Coronary artery (tissue), 2 donors: ENCODE measurements around the gene ABLIM2.

ENCODE experiments used
- DNase-seq: peaks from one replicate; pipeline ENCODE4 v3.0.0-alpha.2; 2017; ENCODE audit warnings: low spot score
- H3K27ac ChIP-seq, 2 donors: fragments of 200-600 bp; sonication (generic); one replicate each; pipeline ENCODE4 v1.5.1; 2016 to 2019
- H3K4me3 ChIP-seq: fragments of 200-600 bp; sonication (generic); 2 replicates; pipeline ENCODE4 v1.5.1; 2016; ENCODE audit warnings: mild to moderate bottlenecking, moderate library complexity
- TF ChIP-seq, protein P1 (sequence below): fragments of 200-600 bp; sonication (generic); IDR thresholded peaks from one replicate; pipeline ENCODE4 v1.5.1; 2019; ENCODE audit warnings: antibody characterized with exemption

Gene ABLIM2

DNA sequence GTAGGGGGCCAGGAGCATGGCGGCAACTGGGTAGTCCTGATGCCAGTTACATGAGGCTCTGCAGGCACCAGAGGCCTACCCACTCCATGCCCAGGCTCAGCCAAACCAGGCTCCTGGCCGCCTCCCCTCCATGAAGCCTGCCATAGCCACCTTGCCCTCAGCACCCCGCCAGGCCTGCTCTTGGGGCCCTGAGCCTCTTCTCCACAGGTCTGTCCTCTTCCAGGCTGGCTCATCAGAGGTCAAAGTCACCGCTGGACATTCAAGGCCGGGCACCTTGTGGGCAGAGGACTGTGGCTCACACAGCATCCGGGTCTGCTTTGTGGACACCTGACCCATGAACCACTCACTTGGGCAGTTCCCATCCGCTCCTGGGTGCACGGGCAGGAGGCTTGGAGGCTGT is 158.9 kb downstream of the ABLIM2 start:
- TF ChIP-seq, protein P1, sequence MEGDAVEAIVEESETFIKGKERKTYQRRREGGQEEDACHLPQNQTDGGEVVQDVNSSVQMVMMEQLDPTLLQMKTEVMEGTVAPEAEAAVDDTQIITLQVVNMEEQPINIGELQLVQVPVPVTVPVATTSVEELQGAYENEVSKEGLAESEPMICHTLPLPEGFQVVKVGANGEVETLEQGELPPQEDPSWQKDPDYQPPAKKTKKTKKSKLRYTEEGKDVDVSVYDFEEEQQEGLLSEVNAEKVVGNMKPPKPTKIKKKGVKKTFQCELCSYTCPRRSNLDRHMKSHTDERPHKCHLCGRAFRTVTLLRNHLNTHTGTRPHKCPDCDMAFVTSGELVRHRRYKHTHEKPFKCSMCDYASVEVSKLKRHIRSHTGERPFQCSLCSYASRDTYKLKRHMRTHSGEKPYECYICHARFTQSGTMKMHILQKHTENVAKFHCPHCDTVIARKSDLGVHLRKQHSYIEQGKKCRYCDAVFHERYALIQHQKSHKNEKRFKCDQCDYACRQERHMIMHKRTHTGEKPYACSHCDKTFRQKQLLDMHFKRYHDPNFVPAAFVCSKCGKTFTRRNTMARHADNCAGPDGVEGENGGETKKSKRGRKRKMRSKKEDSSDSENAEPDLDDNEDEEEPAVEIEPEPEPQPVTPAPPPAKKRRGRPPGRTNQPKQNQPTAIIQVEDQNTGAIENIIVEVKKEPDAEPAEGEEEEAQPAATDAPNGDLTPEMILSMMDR = no peak
- H3K4me3 ChIP-seq = no peak overlapping the region
- no peak overlapping the region for H3K27ac ChIP-seq
- no peak for DNase-seq

DNA sequence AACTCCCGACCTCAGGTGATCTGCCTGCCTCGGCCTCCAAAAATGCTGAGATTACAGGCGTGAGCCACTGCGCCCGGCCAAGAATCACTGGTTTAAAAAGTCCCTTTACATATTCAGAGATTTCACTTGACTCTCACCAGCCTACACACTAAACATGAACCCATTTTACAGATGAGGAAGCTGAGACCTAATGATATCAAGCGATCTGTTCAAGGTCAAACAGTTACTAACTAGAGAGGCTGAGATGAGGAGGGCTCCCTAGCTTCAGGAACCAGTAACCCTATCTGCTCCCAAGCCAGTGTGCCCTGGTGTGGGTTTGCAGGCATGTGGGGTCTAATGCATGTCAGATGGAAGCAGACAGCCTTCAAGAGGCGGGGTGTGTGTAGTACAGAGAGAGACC is 159.3 kb downstream of the ABLIM2 start:
- TF ChIP-seq, protein P1 = no peak
- H3K4me3 ChIP-seq = no peak overlapping the region
- no peak overlapping the region for H3K27ac ChIP-seq
- DNase-seq = no peak

DNA sequence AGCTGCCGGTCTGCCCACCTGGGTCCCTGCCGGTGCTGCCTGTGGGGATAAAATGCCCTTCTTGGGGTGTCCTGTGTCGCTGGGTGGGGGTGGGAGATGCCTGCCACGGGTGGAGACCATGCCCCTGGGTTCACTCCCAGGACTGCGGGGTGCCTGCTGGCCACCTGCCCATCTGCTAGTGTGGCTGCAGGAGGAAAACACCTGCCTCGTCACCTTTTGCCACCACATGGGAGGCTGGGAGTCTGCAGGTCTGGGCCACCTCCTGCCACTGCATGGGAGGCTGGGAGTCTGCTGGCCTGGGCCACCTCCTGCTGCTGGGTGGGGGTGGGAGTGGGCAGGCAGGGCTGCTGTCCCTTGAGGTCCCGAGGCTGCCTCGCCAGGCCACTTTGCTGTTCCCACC is 160.2 kb downstream of the ABLIM2 start:
- DNase-seq = no peak
- TF ChIP-seq, protein P1 = no peak
- no peak overlapping the region for H3K4me3 ChIP-seq
- no peak overlapping the region for H3K27ac ChIP-seq

DNA sequence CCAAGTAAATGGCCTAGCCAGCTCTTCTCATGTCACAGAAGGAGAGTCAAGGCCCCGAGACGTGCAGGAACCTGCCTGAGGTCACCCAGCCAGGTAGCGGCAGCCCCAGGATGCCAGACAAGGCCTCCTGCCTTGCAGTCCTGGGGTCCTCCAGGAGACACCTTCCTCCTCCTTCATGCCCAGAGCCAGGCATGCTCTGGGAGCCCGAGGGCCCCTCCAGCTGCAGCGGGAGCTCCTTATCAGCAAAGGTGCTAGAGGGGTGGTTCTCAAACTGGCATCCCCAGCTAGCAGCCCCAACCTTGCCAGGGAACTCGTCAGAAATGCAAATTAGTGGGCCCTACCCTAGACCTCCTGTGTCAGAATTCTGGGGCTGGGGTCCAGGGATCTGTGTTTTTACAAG is 162.7 kb downstream of the ABLIM2 start:
- Histone ChIP-seq H3K4me3 (no peak overlapping the region), H3K27ac (no peak overlapping the region)
- no peak for DNase-seq
- TF ChIP-seq, protein P1 = no peak

DNA sequence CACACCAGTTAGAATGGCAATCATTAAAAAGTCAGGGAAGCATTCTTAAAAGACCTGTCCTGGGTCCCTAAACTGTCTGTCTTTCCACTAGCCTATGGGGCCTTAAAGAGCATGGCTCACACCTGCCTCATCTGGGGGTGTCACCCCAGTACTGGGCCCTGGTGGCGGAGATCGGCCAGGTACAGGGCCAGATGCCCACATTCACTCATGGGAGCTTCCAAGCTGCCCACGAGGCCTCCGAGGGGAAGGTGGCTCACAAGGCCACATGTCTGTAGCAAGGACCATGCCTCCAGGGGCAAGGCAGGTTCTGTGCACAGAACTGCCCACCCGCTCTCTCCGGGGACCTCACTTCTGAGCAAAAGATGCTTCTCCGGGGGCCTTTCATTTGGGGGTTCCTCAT is 163.5 kb downstream of the ABLIM2 start:
- Histone ChIP-seq H3K4me3 (no peak overlapping the region), H3K27ac (no peak overlapping the region)
- DNase-seq = no peak
- TF ChIP-seq, protein P1 = no peak

DNA sequence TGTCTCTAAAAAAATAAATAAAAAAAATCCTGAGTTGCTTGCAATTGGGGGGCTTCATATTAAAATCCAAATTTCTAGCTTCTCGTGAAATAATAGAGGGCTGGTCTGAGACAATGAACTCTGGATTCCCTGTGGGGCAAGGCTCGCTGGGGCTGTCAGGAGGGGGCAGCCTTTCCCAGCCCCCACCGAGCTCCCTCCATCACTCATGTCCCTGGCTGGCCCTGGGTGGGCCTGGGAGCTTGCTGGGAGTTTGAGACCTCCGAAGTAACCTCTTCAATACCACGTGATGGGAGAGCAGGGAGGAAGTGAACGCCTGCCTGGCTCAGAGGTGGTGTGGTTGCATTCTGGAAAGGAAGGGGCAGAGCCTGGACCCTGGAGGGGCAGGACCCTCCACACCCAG is 164.9 kb downstream of the ABLIM2 start:
- TF ChIP-seq, protein P1 = no peak
- no peak for DNase-seq

DNA sequence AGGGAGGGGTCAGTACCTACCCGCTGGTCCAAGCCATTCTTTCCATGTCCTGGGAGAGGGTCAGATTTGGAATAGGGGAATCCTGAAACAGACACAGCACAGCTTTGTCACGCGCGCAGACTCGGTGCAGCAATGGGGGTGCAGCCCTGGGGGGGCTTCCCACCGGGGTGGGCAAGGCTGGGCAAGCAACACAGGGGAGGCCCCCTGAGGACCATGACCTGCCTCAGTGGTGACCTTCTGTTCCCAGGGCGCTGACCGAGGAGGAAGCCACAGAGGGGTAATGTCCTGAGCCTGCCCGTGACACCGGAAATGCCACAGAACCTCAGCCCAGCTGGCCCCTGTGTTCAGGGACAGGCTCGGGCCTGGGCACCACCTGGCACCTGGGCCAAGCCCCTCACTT is 165.8 kb downstream of the ABLIM2 start:
- H3K27ac ChIP-seq = no peak overlapping the region
- H3K4me3 ChIP-seq = no peak overlapping the region
- no peak for DNase-seq
- TF ChIP-seq, protein P1 = no peak

More for the DNA sequence above, 164.9 kb downstream of the ABLIM2 start:
- no peak overlapping the region for H3K4me3 ChIP-seq
- H3K27ac ChIP-seq = no peak overlapping the region
